Measurements from ENCODE around the gene GMCL2. TPM values are rescaled to one million over a fixed set of nuclear protein-coding genes. Genes with fewer than 3 reads are reported as not detected.

Gene GMCL2
- total RNA-seq, 1 experiment from 2014 or later, result not detected

- peak; percentile 62 for DNase-seq
- no TSS peak for BruUV-seq (replicated peaks)
- Histone ChIP-seq H3K9me3 (ENCODE audit: low read length) (no peaks in the 10 kb centered on the region), H3K27me3 (ENCODE audit: low read length) (no peaks in the 10 kb centered on the region), H3K36me3 (ENCODE audit: low read depth, low read length) (no peaks in the 10 kb centered on the region), H2AFZ (ENCODE audit: low read length) (peak overlapping the region; percentile 54), H3K4me3 (ENCODE audit: low read length) (no peak overlapping the region), H3K4me2 (ENCODE audit: low read length) (peak overlapping the region; percentile 32), H3K79me2 (ENCODE audit: low read length) (no peaks in the 10 kb centered on the region), H3K4me1 (ENCODE audit: insufficient read depth, low read length) (peaks cover 23% of the 10 kb centered on the region), H4K20me1 (ENCODE audit: low read length) (no peaks in the 10 kb centered on the region), H3K9me2 (replicated peaks; ENCODE audit: low read length) (no peaks in the 10 kb centered on the region), H3K27ac (ENCODE audit: low read length) (no peak overlapping the region), H3K9ac (ENCODE audit: low read length) (no peak overlapping the region), H3F3A (ENCODE audit: low read length, unreplicated experiment) (peaks cover 4% of the 10 kb centered on the region)
- ChIA-PET POLR2A (ENCODE audit: unreplicated experiment) (no interaction called here), CTCF (no interaction called here)
- TF ChIP-seq CTCF (conservative IDR thresholded peaks at IDR 0.05; ENCODE audit: low read depth, low read length) (no peak), EZH2phosphoT487 (IDR thresholded peaks at IDR 0.05; ENCODE audit: borderline replicate concordance, low read length) (no peak), EZH2 (IDR thresholded peaks at IDR 0.05; ENCODE audit: low read length, unreplicated experiment) (no peak)
- intact Hi-C loops (cut with micrococcal nuclease), result no loop called here
- ATAC-seq, result peak; percentile 60
Observed at GRCh38 chr5:178182158-178182876, 4.9 kb downstream of the GMCL2 start.

- DNase-seq (no peak), ATAC-seq (no peak)
- no peaks in the 10 kb centered on the region for H3K79me2 ChIP-seq (ENCODE audit: low read length)
- ChIA-PET POLR2A (ENCODE audit: unreplicated experiment) (no interaction called here), CTCF (no interaction called here)
- no peak overlapping the region for H3K4me2 ChIP-seq (ENCODE audit: low read length)
- H3K9ac ChIP-seq (ENCODE audit: low read length), result no peak overlapping the region
- H3K36me3 ChIP-seq (ENCODE audit: low read depth, low read length), result no peaks in the 10 kb centered on the region
- H3K4me3 ChIP-seq (ENCODE audit: low read length), result no peak overlapping the region
- no TSS peak for BruUV-seq (replicated peaks)
- H3K27ac ChIP-seq (ENCODE audit: low read length), result no peak overlapping the region
- no peaks in the 10 kb centered on the region for H3F3A ChIP-seq (ENCODE audit: low read length, unreplicated experiment)
- H3K4me1 ChIP-seq (ENCODE audit: insufficient read depth, low read length), result peaks cover 9% of the 10 kb centered on the region
- no peak overlapping the region for H2AFZ ChIP-seq (ENCODE audit: low read length)
- TF ChIP-seq EZH2 (IDR thresholded peaks at IDR 0.05; ENCODE audit: low read length, unreplicated experiment) (no peak), EZH2phosphoT487 (IDR thresholded peaks at IDR 0.05; ENCODE audit: borderline replicate concordance, low read length) (no peak), CTCF (conservative IDR thresholded peaks at IDR 0.05; ENCODE audit: low read depth, low read length) (no peak)
- intact Hi-C loops (cut with micrococcal nuclease), result no loop called here
- H3K9me2 ChIP-seq (replicated peaks; ENCODE audit: low read length), result no peaks in the 10 kb centered on the region
- no peaks in the 10 kb centered on the region for H4K20me1 ChIP-seq (ENCODE audit: low read length)
- H3K9me3 ChIP-seq (ENCODE audit: low read length), result no peaks in the 10 kb centered on the region
- no peaks in the 10 kb centered on the region for H3K27me3 ChIP-seq (ENCODE audit: low read length)
Observed at GRCh38 chr5:178180141-178180863, 6.9 kb downstream of the GMCL2 start.

- Histone ChIP-seq H3F3A (ENCODE audit: low read length, unreplicated experiment) (no peaks in the 10 kb centered on the region), H3K4me3 (ENCODE audit: low read length) (no peak overlapping the region), H3K9me3 (ENCODE audit: low read length) (no peaks in the 10 kb centered on the region), H2AFZ (ENCODE audit: low read length) (no peak overlapping the region), H3K9me2 (replicated peaks; ENCODE audit: low read length) (no peaks in the 10 kb centered on the region), H3K4me1 (ENCODE audit: insufficient read depth, low read length) (peaks cover 6% of the 10 kb centered on the region), H3K9ac (ENCODE audit: low read length) (no peak overlapping the region), H3K79me2 (ENCODE audit: low read length) (no peaks in the 10 kb centered on the region), H3K27ac (ENCODE audit: low read length) (no peak overlapping the region), H3K4me2 (ENCODE audit: low read length) (no peak overlapping the region), H4K20me1 (ENCODE audit: low read length) (no peaks in the 10 kb centered on the region), H3K36me3 (ENCODE audit: low read depth, low read length) (no peaks in the 10 kb centered on the region), H3K27me3 (ENCODE audit: low read length) (no peaks in the 10 kb centered on the region)
- no peak for ATAC-seq
- no TSS peak for BruUV-seq (replicated peaks)
- ChIA-PET POLR2A (ENCODE audit: unreplicated experiment) (no interaction called here), CTCF (no interaction called here)
- intact Hi-C loops (cut with micrococcal nuclease), result no loop called here
- no peak for DNase-seq
- TF ChIP-seq EZH2 (IDR thresholded peaks at IDR 0.05; ENCODE audit: low read length, unreplicated experiment) (no peak), EZH2phosphoT487 (IDR thresholded peaks at IDR 0.05; ENCODE audit: borderline replicate concordance, low read length) (no peak), CTCF (conservative IDR thresholded peaks at IDR 0.05; ENCODE audit: low read depth, low read length) (no peak)
Observed at GRCh38 chr5:178177569-178177968, 9.6 kb downstream of the GMCL2 start.
